NCI-H2107 (cell line): ENCODE results near the gene LRRIQ3.
A peak's percentile ranks its signal among the peaks of the same experiment; 100 is the strongest.

Experiments
- DNase-seq: peaks from one replicate; lab custom pipeline; 2025; lab: John Stamatoyannopoulos, UW

Gene LRRIQ3

GRCh38 chr1:74107394-74107793 lies 90.6 kb downstream of the LRRIQ3 start:
- DNase-seq, result no peak

GRCh38 chr1:74091371-74091770 lies 106.6 kb downstream of the LRRIQ3 start:
- DNase-seq, result no peak

- DNase-seq, result no peak
Observed at GRCh38 chr1:74083128-74083527, 114.8 kb downstream of the LRRIQ3 start.

- DNase-seq, result no peak
Observed at GRCh38 chr1:74065081-74065480, 132.9 kb downstream of the LRRIQ3 start.

- no peak for DNase-seq
Observed at GRCh38 chr1:74057719-74058118, 140.3 kb downstream of the LRRIQ3 start.

- no peak for DNase-seq
Observed at GRCh38 chr1:74053407-74053806, 144.6 kb downstream of the LRRIQ3 start.

- DNase-seq, result no peak
Observed at GRCh38 chr1:74050386-74050785, 147.6 kb downstream of the LRRIQ3 start.

- DNase-seq, result no peak
Observed at GRCh38 chr1:74038042-74038441, 159.9 kb downstream of the LRRIQ3 start.

- DNase-seq, result no peak
Observed at GRCh38 chr1:74012583-74012982, 185.4 kb downstream of the LRRIQ3 start.

GRCh38 chr1:74011736-74012135 lies 186.2 kb downstream of the LRRIQ3 start:
- DNase-seq, result no peak

- peak; percentile 9 for DNase-seq
Observed at GRCh38 chr1:74010206-74010605, 187.8 kb downstream of the LRRIQ3 start.

- no peak for DNase-seq
Observed at GRCh38 chr1:74005533-74005932, 192.4 kb downstream of the LRRIQ3 start.

- no peak for DNase-seq
Observed at GRCh38 chr1:74003806-74004205, 194.2 kb downstream of the LRRIQ3 start.

- DNase-seq, result no peak
Observed at GRCh38 chr1:73998348-73998959, 199.5 kb downstream of the LRRIQ3 start.

- DNase-seq, result no peak
Observed at GRCh38 chr1:73980324-73981040, 217.5 kb downstream of the LRRIQ3 start.

GRCh38 chr1:73979684-73980083 lies 218.3 kb downstream of the LRRIQ3 start:
- DNase-seq, result no peak

- no peak for DNase-seq
Observed at GRCh38 chr1:73978964-73979363, 219.0 kb downstream of the LRRIQ3 start.
